ENCODE results near the gene MPP2.

DNA sequence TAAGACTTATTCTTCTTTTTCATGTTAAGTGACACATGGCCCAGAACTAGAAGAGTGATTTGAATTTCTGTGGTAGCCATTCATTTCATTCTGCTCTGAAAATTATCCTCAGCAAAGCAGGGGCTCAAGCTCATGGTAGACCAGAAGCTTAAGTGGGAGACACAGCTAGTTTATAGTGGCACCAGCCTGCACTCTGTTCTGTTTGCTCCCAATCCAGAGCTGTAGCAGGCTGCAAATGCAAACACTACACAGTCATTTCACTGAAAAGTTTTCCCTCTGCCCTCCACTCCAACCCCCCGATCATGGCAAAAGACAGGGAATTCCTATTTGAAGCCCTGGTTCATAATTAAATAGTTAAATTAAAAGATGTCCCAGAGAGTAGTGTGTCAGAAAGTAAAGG, 17.1 kb downstream of the MPP2 start:
- TF ChIP-seq SP1 (IDR thresholded peaks at IDR 0.05) (no peak), SUZ12 (IDR thresholded peaks at IDR 0.05) (no peak), FOXM1 (IDR thresholded peaks at IDR 0.05; ENCODE audit: borderline replicate concordance) (no peak), TARDBP (IDR thresholded peaks at IDR 0.05) (no peak), NFRKB (IDR thresholded peaks at IDR 0.05) (no peak), FOXK2 (IDR thresholded peaks at IDR 0.05) (no peak), ZNF384 (IDR thresholded peaks at IDR 0.05) (no peak), HDGF (IDR thresholded peaks at IDR 0.05; ENCODE audit: borderline replicate concordance) (no peak), ARNT (IDR thresholded peaks at IDR 0.05) (no peak)
- TF ChIP-seq, protein P1, sequence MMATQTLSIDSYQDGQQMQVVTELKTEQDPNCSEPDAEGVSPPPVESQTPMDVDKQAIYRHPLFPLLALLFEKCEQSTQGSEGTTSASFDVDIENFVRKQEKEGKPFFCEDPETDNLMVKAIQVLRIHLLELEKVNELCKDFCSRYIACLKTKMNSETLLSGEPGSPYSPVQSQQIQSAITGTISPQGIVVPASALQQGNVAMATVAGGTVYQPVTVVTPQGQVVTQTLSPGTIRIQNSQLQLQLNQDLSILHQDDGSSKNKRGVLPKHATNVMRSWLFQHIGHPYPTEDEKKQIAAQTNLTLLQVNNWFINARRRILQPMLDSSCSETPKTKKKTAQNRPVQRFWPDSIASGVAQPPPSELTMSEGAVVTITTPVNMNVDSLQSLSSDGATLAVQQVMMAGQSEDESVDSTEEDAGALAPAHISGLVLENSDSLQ (IDR thresholded peaks at IDR 0.05): no peak

All from HEK293T (cell line).